Mammary epithelial cell (primary cell): ENCODE data around the gene ANGPTL8.

Experiments
- CTCF ChIP-seq, 2 donors: IDR thresholded peaks in 1 of 2; conservative IDR thresholded peaks in 1 of 2; 2 replicates each; pipeline ENCODE4 v1.5.1; 2011 to 2012; ENCODE audit warnings: inconsistent platforms in 2 of 2, low read length in 2 of 2, mild to moderate bottlenecking in 2 of 2, control low read depth in 1 of 2, low read depth in 1 of 2; ENCODE audit not compliant: insufficient read depth in 1 of 2; ENCODE audit errors: extremely low read depth in 1 of 2
- EZH2 ChIP-seq: IDR thresholded peaks from 2 replicates; pipeline ENCODE4 v1.6.1; 2012; ENCODE audit warnings: low read length, inconsistent platforms, borderline replicate concordance

GRCh38 chr19:11226716-11227166 is 12.7 kb upstream of the ANGPTL8 start:
- TF ChIP-seq CTCF (conservative IDR thresholded peaks at IDR 0.05 in 1 of 2, IDR thresholded peaks at IDR 0.05 in 1 of 2; ENCODE audit: extremely low read depth in 1 of 2, insufficient read depth in 1 of 2, low read depth in 1 of 2, low read length in 2 of 2) (no peak), EZH2 (no peak)
